Measurements from ENCODE around the gene MED13L.

MED13L gene

DNA sequence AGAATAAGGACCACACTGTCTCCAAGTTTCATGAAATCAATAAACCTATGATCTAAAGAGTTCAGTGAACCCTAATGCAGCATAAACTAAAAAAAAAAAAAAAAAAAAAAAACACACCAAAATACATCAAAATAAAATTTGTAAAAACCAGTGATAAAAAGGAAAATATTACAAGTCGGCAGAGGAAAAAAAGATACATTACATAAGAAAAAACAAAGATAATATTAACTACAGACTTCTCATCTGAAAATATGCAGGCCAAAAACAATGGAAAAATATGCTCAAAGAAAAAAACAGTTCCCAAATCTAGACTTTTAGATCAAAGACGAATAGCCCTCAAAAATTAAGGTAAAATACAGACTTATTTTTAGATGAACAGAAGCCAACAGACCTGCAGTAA is 27.6 kb downstream of the MED13L start:
- DNase-seq (ENCODE audit: low spot score) (no peak), ATAC-seq (ENCODE audit: low read depth) (no peak)
- H3K4me3 ChIP-seq (ENCODE audit: severe bottlenecking), result no peak overlapping the region
- no peak overlapping the region for H3K27ac ChIP-seq (ENCODE audit: poor library complexity, severe bottlenecking)
- peaks cover 2% of the 10 kb centered on the region for H3K9me3 ChIP-seq (ENCODE audit: severe bottlenecking)
- no peaks in the 10 kb centered on the region for H3K36me3 ChIP-seq (ENCODE audit: low read depth)
- H3K4me1 ChIP-seq (ENCODE audit: insufficient read depth, poor library complexity, severe bottlenecking), result no peaks in the 10 kb centered on the region
- no peaks in the 10 kb centered on the region for H3K27me3 ChIP-seq (ENCODE audit: insufficient read depth, poor library complexity, severe bottlenecking)
- TF ChIP-seq, protein P1, sequence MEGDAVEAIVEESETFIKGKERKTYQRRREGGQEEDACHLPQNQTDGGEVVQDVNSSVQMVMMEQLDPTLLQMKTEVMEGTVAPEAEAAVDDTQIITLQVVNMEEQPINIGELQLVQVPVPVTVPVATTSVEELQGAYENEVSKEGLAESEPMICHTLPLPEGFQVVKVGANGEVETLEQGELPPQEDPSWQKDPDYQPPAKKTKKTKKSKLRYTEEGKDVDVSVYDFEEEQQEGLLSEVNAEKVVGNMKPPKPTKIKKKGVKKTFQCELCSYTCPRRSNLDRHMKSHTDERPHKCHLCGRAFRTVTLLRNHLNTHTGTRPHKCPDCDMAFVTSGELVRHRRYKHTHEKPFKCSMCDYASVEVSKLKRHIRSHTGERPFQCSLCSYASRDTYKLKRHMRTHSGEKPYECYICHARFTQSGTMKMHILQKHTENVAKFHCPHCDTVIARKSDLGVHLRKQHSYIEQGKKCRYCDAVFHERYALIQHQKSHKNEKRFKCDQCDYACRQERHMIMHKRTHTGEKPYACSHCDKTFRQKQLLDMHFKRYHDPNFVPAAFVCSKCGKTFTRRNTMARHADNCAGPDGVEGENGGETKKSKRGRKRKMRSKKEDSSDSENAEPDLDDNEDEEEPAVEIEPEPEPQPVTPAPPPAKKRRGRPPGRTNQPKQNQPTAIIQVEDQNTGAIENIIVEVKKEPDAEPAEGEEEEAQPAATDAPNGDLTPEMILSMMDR (IDR thresholded peaks at IDR 0.05; ENCODE audit: poor library complexity, severe bottlenecking), result no peak

DNA sequence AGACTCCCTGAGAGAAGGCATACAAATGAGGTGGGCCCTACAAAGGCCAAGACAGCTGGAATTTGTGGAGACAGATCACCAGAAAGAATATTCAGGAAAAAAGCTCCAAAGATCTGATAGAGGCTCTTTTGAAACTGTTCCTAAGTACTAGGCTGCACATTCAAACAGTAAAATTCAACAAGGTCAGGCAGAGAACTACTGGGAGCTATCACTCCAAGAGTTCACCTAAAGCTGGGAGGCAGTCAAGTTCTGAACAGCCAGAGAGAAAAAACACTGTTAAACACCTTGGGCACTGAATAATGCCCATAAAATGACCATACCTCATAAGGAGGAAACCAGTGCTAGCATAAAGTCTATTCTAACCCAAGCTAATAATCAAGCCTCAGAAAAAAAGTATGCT is 28.6 kb downstream of the MED13L start:
- ATAC-seq (ENCODE audit: low read depth), result no peak
- Histone ChIP-seq H3K4me3 (ENCODE audit: severe bottlenecking) (no peak overlapping the region), H3K4me1 (ENCODE audit: insufficient read depth, poor library complexity, severe bottlenecking) (peaks cover 5% of the 10 kb centered on the region), H3K36me3 (ENCODE audit: low read depth) (no peaks in the 10 kb centered on the region), H3K27me3 (ENCODE audit: insufficient read depth, poor library complexity, severe bottlenecking) (no peaks in the 10 kb centered on the region), H3K27ac (ENCODE audit: poor library complexity, severe bottlenecking) (no peak overlapping the region), H3K9me3 (ENCODE audit: severe bottlenecking) (peaks cover 2% of the 10 kb centered on the region)
- TF ChIP-seq, protein P1 (IDR thresholded peaks at IDR 0.05; ENCODE audit: poor library complexity, severe bottlenecking), result no peak
- DNase-seq (ENCODE audit: low spot score), result no peak

DNA sequence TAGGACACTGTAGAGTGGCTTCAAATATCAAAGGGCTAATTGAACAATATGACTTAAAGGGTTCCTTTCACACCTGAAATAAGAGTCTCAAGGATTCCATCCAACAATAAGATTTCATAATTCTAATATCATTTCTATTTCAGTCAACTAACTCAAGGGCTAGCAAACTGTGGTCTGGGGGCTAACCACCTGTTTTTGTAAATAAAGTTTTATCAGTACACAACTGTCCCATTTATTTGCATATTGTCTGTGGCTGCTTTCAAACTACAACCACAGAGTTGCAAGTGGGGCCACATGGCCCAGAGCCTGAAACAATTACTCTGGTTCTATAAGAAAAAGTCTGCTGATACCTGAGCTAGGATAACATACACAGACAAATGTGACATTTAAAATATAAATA is 29.1 kb downstream of the MED13L start:
- no peak overlapping the region for H3K27ac ChIP-seq (ENCODE audit: poor library complexity, severe bottlenecking)
- TF ChIP-seq, protein P1 (IDR thresholded peaks at IDR 0.05; ENCODE audit: poor library complexity, severe bottlenecking), result no peak
- H3K4me1 ChIP-seq (ENCODE audit: insufficient read depth, poor library complexity, severe bottlenecking), result peaks cover 6% of the 10 kb centered on the region

DNA sequence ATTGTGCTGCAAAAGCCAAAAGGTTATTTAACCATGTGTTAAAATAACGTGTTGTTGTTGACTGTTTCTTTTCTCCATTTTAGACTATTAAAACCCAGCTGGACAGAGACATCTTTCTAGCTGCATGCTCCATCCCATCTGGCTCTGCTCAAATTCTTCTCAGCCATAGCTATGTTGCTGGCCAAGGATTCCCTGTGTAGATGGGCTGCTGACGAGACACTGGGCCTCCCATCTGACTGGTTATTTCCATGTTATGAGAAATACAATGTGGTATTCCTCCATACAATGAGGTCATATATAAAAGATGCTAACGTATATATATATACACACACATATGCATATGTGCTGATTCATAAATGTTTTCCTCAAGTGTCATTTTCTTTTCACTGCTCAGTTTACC is 30.1 kb downstream of the MED13L start:
- H3K36me3 ChIP-seq (ENCODE audit: low read depth), result no peaks in the 10 kb centered on the region
- H3K9me3 ChIP-seq (ENCODE audit: severe bottlenecking), result peaks cover 2% of the 10 kb centered on the region
- no peaks in the 10 kb centered on the region for H3K27me3 ChIP-seq (ENCODE audit: insufficient read depth, poor library complexity, severe bottlenecking)
- H3K4me1 ChIP-seq (ENCODE audit: insufficient read depth, poor library complexity, severe bottlenecking), result peaks cover 6% of the 10 kb centered on the region
- no peak overlapping the region for H3K4me3 ChIP-seq (ENCODE audit: severe bottlenecking)
- TF ChIP-seq, protein P1 (IDR thresholded peaks at IDR 0.05; ENCODE audit: poor library complexity, severe bottlenecking), result no peak
- DNase-seq (ENCODE audit: low spot score), result no peak
- no peak overlapping the region for H3K27ac ChIP-seq (ENCODE audit: poor library complexity, severe bottlenecking)
- ATAC-seq (ENCODE audit: low read depth), result no peak

More for the DNA sequence above, 29.1 kb downstream of the MED13L start:
- Histone ChIP-seq H3K4me3 (ENCODE audit: severe bottlenecking) (no peak overlapping the region), H3K27me3 (ENCODE audit: insufficient read depth, poor library complexity, severe bottlenecking) (no peaks in the 10 kb centered on the region), H3K9me3 (ENCODE audit: severe bottlenecking) (peaks cover 2% of the 10 kb centered on the region), H3K36me3 (ENCODE audit: low read depth) (no peaks in the 10 kb centered on the region)
- ATAC-seq (ENCODE audit: low read depth) (no peak), DNase-seq (ENCODE audit: low spot score) (no peak)

DNA sequence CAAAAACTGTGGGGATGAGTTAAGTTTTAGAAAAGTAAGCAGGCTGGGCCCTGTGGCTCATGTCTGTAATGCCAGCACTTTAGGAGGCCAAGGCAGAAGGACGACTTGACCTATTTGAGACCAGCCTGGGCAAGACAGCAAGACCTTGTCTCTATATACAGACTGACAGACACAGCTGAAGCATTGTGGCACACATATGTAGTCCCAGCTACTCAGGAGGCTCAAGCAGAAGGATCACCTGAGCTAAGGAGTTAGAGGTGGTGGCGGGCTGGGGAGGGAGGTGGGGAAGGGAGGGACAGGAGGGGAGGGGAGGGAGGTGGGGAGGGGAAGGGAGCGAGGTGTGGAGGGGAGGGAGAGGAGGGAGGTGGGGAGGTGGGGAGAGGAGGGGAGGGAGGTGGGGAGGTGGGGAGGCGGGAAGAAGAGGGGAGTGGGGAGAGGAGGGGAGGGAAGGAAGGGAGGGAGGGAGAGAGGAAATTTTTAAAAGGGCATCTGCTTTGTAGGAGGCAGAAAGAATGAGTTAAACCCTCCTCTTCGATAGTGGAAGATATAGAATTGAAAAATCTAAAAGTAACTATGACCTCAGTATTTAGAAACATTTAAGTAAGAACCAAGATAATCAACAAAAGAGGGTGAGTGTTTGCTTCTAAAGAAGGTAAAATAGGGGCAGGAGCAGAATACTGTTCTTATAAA is 30.9 kb downstream of the MED13L start:
- Histone ChIP-seq H3K27me3 (ENCODE audit: insufficient read depth, poor library complexity, severe bottlenecking) (no peaks in the 10 kb centered on the region), H3K36me3 (ENCODE audit: low read depth) (no peaks in the 10 kb centered on the region), H3K9me3 (ENCODE audit: severe bottlenecking) (peaks cover 2% of the 10 kb centered on the region), H3K4me3 (ENCODE audit: severe bottlenecking) (no peak overlapping the region), H3K4me1 (ENCODE audit: insufficient read depth, poor library complexity, severe bottlenecking) (peaks cover 8% of the 10 kb centered on the region), H3K27ac (ENCODE audit: poor library complexity, severe bottlenecking) (no peak overlapping the region)
- ATAC-seq (ENCODE audit: low read depth) (no peak), DNase-seq (ENCODE audit: low spot score) (no peak)
- TF ChIP-seq, protein P1 (IDR thresholded peaks at IDR 0.05; ENCODE audit: poor library complexity, severe bottlenecking), result no peak
